Neuron (in vitro differentiated cells): ENCODE measurements around the gene KRT79.

ENCODE experiments used
- H2AFZ ChIP-seq: one replicate; pipeline ENCODE4 v1.6.1; 2013; ENCODE audit warnings: low read depth, mild to moderate bottlenecking, inconsistent platforms, low read length, moderate library complexity
- H3K27me3 ChIP-seq: one replicate; pipeline ENCODE4 v1.6.1; 2013; ENCODE audit warnings: low read length; ENCODE audit not compliant: insufficient read depth
- H3K36me3 ChIP-seq: one replicate; pipeline ENCODE4 v1.6.1; 2013; ENCODE audit warnings: low read length; ENCODE audit not compliant: insufficient read depth
- H3K4me1 ChIP-seq: one replicate; pipeline ENCODE4 v1.6.1; 2013; ENCODE audit warnings: low read length; ENCODE audit not compliant: insufficient read depth
- H3K4me3 ChIP-seq: 2 replicates; pipeline ENCODE4 v1.5.1; 2013; ENCODE audit warnings: mild to moderate bottlenecking, low read length, moderate library complexity
- H3K9me3 ChIP-seq: one replicate; pipeline ENCODE4 v1.6.1; 2013; ENCODE audit warnings: low read length

Gene KRT79

DNA sequence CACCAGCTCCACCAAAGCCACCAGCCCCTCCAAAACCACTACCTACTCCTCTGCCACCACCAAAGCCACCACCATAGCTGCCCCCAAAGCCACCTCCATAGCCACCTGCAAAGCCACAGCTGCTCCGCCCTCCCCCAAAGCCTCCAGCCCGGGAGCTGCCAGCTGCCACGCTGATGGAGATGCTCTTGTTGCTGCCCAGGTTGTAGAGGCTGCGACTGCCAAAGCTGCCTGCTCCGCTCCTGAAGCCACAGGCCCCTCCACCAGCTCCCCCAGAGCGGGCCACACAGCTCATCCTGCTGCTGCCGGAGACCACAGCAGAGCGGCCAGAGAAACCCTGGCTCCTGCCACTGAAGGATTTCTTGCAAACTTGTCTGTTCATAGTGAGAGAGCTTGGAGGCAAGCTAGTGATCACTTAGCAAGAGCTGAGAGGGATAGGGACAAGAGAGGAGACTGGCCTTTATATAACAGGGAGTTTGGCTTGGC lies 57.2 kb downstream of the KRT79 start, which contains the start of gene KRT76:
KRT76 (minus strand) TSS at position 433 of the 483 bp plus-strand sequence; CDS start at position 379, 54 bp downstream.
- Histone ChIP-seq H3K4me1 (no peaks in the 10 kb centered on the region), H3K9me3 (no peaks in the 10 kb centered on the region), H3K27me3 (peaks cover 4% of the 10 kb centered on the region), H2AFZ (no peak within 1 kb of the TSS), H3K36me3 (no peaks in the 10 kb centered on the region), H3K4me3 (no peak within 1 kb of the TSS)

DNA sequence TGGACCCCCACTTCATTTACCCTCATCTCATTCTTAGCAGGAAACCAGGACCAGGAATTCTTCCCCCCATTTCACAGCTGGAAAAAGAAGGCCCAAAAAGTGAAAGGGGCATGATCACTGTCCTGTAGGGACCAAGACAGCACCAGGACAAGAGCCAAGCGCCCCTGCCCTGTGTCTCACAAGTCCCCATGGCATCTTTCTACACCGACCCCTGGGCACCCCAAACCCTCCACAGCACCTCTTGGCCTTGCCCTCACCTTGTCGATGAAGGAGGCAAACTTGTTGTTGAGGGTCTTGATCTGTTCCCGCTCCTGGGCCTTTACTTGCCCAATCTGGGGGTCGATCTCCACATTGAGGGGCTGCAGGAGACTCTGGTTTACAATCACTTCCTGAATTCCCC lies 57.7 kb downstream of the KRT79 start:
- Histone ChIP-seq H2AFZ (no peak overlapping the region), H3K4me1 (no peaks in the 10 kb centered on the region), H3K27me3 (peaks cover 4% of the 10 kb centered on the region), H3K9me3 (no peaks in the 10 kb centered on the region), H3K4me3 (no peak overlapping the region), H3K36me3 (no peaks in the 10 kb centered on the region)

- no peaks in the 10 kb centered on the region for H3K9me3 ChIP-seq
- no peaks in the 10 kb centered on the region for H3K36me3 ChIP-seq
- peaks cover 4% of the 10 kb centered on the region for H3K27me3 ChIP-seq
- H3K4me1 ChIP-seq, result no peaks in the 10 kb centered on the region
- H3K4me3 ChIP-seq, result no peak overlapping the region
- H2AFZ ChIP-seq, result no peak overlapping the region
These were observed 59.4 kb downstream of the KRT79 start for GRCh38 chr12:52774629-52775250.

GRCh38 chr12:52772772-52773171 lies 61.3 kb downstream of the KRT79 start:
- Histone ChIP-seq H3K9me3 (no peaks in the 10 kb centered on the region), H3K36me3 (no peaks in the 10 kb centered on the region), H3K4me3 (no peak overlapping the region), H2AFZ (no peak overlapping the region), H3K4me1 (no peaks in the 10 kb centered on the region), H3K27me3 (peaks cover 4% of the 10 kb centered on the region)

DNA sequence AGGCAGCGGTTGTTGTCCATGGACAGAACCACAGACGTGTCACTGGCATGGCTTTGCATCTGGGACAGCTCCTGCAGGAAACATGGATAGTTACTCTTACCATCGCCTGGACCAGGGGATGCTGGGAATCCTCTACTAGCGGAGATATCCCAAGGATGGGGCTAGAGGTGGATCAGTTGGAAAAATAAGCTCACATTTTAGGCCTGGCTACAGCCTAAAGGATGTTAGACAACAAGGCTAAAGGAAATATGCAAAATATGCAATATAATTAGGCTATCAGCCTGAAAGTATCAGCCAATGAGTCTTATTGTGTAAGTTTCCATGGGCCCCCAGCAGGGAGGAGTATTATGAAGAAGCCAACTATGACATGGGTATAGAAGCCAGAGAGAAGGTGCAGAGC lies 61.9 kb downstream of the KRT79 start:
- Histone ChIP-seq H3K4me3 (no peak overlapping the region), H3K27me3 (peaks cover 4% of the 10 kb centered on the region), H3K36me3 (no peaks in the 10 kb centered on the region), H3K9me3 (no peaks in the 10 kb centered on the region), H2AFZ (no peak overlapping the region), H3K4me1 (no peaks in the 10 kb centered on the region)

- Histone ChIP-seq H3K36me3 (no peaks in the 10 kb centered on the region), H2AFZ (no peak overlapping the region), H3K4me3 (no peak overlapping the region), H3K4me1 (no peaks in the 10 kb centered on the region), H3K9me3 (no peaks in the 10 kb centered on the region), H3K27me3 (peaks cover 4% of the 10 kb centered on the region)
These were observed 62.6 kb downstream of the KRT79 start for GRCh38 chr12:52771505-52771904.
